Astrocyte of the cerebellum (primary cell): Measurements from ENCODE around the gene ZNF436.

Experiments used
- DNase-seq: peaks from one replicate; pipeline ENCODE4 v3.0.0-alpha.2; 2011; ENCODE audit warnings: low read depth
- H3K4me3 ChIP-seq: 2 replicates; pipeline ENCODE4 v1.5.1; 2011; ENCODE audit warnings: mild to moderate bottlenecking, low read depth, low read length, moderate library complexity
- CTCF ChIP-seq: IDR thresholded peaks from 2 replicates; pipeline ENCODE4 v1.5.1; 2012; ENCODE audit warnings: low read length, low read depth, moderate library complexity, mild to moderate bottlenecking; ENCODE audit errors: missing control alignments
- in situ Hi-C: cut with HindIII; loops from 2 replicates; pipeline ENCODE4 v1.10.0; 2017; ENCODE audit warnings: low sequenced_read_pairs

Gene ZNF436

GRCh38 chr1:23405946-23406345, 36.3 kb upstream of the ZNF436 start:
- DNase-seq, result no peak
- in situ Hi-C loops, result no loop called here
- H3K4me3 ChIP-seq, result no peak overlapping the region
- no peak for TF ChIP-seq CTCF

GRCh38 chr1:23403735-23404486, 34.3 kb upstream of the ZNF436 start:
- H3K4me3 ChIP-seq, result peak overlapping the region; percentile 1
- DNase-seq, result peak; percentile 86
- in situ Hi-C loops, result no loop called here
- TF ChIP-seq CTCF, result peak; percentile 95

DNA sequence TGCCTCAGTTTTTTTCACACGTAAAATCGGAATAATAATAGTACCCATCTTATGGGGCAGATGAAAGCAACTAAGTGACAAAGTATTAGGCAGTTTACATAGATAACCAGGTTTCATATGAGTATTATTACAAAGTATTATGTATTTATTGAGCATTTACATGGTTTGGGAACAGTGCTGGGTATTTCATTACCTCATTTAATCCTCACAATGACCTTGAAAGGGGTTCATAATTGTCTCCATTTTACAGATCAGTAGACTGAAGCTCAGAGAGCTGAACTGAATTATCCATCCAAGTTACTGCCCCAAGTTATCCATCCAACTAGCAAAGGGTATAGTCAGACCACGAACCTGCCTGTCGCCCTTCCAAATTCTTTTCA, 33.7 kb upstream of the ZNF436 start:
- TF ChIP-seq CTCF, result no peak
- H3K4me3 ChIP-seq, result no peak overlapping the region
- in situ Hi-C loops, result no loop called here
- DNase-seq, result no peak

DNA sequence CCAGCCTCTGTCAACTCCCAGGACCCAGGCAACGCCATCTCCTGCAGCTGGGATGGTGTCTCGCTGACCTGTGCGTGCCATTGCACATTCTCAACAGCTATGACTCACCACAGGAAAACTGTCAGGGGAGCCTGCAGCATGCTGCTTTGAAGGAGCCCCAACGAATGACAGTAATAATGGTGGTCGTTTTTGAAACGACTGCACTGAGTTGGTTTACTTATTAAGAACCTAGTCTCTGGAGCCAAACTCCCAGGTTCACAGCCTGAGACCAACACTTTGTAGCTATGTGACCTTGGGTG, 33.4 kb upstream of the ZNF436 start:
- peak; percentile 29 for DNase-seq

DNA sequence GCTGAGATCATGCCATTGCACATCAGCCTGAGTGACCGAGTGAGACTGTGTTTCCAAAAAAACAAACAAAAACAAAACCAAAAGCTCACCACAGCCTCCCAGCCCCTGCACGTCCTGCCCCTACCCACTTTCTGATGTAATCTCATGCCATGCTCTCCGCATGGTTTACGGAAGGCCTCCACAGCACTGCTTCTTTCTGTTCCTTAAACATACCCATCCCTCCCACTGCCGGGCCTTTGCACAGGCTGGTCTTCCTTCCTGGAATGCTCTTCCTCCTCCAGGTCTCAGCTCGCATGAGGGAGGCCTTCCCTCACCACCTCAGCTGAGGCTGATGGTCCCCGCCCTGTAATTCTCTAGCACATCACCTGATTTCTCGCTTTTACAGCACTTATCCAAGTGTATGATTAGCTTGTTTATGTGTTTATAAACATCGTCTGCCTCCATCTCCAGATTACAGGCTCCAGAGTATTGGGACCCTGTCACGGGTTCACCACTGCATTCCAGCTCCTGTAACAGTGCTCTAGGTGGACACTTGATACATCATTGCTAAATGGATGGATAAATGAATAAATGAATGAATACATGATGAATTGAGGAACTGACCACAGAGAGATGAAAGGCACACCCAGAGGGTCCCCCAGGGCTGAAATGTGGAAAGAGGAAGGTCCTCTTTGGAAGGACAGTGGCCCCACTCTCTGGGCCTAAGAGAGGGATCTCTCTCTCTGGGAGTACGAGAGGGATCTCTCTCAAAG, 32.8 kb upstream of the ZNF436 start:
- no peak overlapping the region for H3K4me3 ChIP-seq
- DNase-seq, result no peak
- TF ChIP-seq CTCF, result no peak
- in situ Hi-C loops, result no loop called here

More for the DNA sequence above, 33.4 kb upstream of the ZNF436 start:
- in situ Hi-C loops, result no loop called here
- no peak overlapping the region for H3K4me3 ChIP-seq
- TF ChIP-seq CTCF, result no peak

DNA sequence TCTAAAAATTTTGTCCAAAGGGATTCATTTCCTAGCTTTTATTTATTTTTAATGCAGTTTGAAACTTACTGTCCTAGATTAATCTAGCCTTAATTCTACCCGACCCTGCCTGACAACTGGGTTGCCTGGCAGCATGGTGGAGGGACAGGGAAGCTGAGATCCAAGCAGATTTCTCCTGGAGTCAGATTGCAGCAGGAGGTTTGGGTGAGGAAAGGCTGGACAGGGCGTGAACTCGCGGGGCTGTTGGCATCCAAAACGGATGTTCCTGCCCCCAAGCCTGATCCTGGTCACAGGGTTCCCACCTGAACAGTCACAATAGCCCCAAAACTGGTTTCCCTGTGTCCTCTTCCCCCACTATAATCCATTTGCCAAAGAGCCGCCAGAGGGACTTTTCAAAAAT, 31.7 kb upstream of the ZNF436 start:
- in situ Hi-C loops, result no loop called here
- no peak for DNase-seq
- H3K4me3 ChIP-seq, result no peak overlapping the region
- TF ChIP-seq CTCF, result no peak
